ENCODE data around the gene ALDH3A2. TPM values are rescaled to one million over a fixed set of nuclear protein-coding genes. Genes with fewer than 3 reads are reported as not detected.

ALDH3A2 gene
- total RNA-seq, 3 donors from 2014 or later: 123 to 141 (median 137) TPM

- no peak for DNase-seq (ENCODE audit: low spot score in 2 of 2)
- Histone ChIP-seq H3K9me3 (no peaks in the 10 kb centered on the region), H3K27ac (no peak overlapping the region), H3K36me3 (no peaks in the 10 kb centered on the region), H3K27me3 (no peaks in the 10 kb centered on the region), H3K4me3 (no peak overlapping the region), H3K4me1 (no peaks in the 10 kb centered on the region)
- intact Hi-C loops (cut with DNase I; ENCODE audit: low total_unique reads): no loop called here
- TF ChIP-seq POLR2AphosphoS5 (IDR thresholded peaks at IDR 0.05): no peak
- no peak for TF ChIP-seq CTCF (IDR thresholded peaks at IDR 0.05)
- TF ChIP-seq POLR2A (IDR thresholded peaks at IDR 0.05): no peak
Observed at GRCh38 chr17:19717411-19717908, 68.9 kb downstream of the ALDH3A2 start.

GRCh38 chr17:19718041-19718612 lies 69.6 kb downstream of the ALDH3A2 start:
- H3K9me3 ChIP-seq: no peaks in the 10 kb centered on the region
- no peaks in the 10 kb centered on the region for H3K4me1 ChIP-seq
- DNase-seq (ENCODE audit: low spot score in 2 of 2): no peak
- no peak overlapping the region for H3K4me3 ChIP-seq
- H3K36me3 ChIP-seq: no peaks in the 10 kb centered on the region
- intact Hi-C loops (cut with DNase I; ENCODE audit: low total_unique reads): loop anchor here (1.0 kb wide), 1 partner anchor 24 kb away; no protein-coding TSS in a partner anchor
- H3K27ac ChIP-seq: no peak overlapping the region
- H3K27me3 ChIP-seq: no peaks in the 10 kb centered on the region
- TF ChIP-seq POLR2AphosphoS5 (IDR thresholded peaks at IDR 0.05) (no peak), POLR2A (IDR thresholded peaks at IDR 0.05) (no peak), CTCF (IDR thresholded peaks at IDR 0.05) (no peak)

- TF ChIP-seq CTCF (IDR thresholded peaks at IDR 0.05) (no peak), POLR2A (IDR thresholded peaks at IDR 0.05) (no peak), POLR2AphosphoS5 (IDR thresholded peaks at IDR 0.05) (no peak)
- Histone ChIP-seq H3K4me3 (no peak overlapping the region), H3K4me1 (no peaks in the 10 kb centered on the region), H3K9me3 (no peaks in the 10 kb centered on the region), H3K27ac (peak overlapping the region in 1 of 2 donors; percentile 40), H3K27me3 (no peaks in the 10 kb centered on the region), H3K36me3 (no peaks in the 10 kb centered on the region)
- intact Hi-C loops (cut with DNase I; ENCODE audit: low total_unique reads): loop anchor here (1.0 kb wide), 1 partner anchor 24 kb away; no protein-coding TSS in a partner anchor
- DNase-seq (ENCODE audit: low spot score in 2 of 2): no peak
Observed at GRCh38 chr17:19718613-19719354, 70.2 kb downstream of the ALDH3A2 start.

GRCh38 chr17:19719355-19720209 lies 71.0 kb downstream of the ALDH3A2 start:
- Histone ChIP-seq H3K4me1 (peaks cover 0 to 3% of the 10 kb centered on the region in 2 donors), H3K4me3 (no peak overlapping the region), H3K27me3 (no peaks in the 10 kb centered on the region), H3K36me3 (no peaks in the 10 kb centered on the region), H3K9me3 (no peaks in the 10 kb centered on the region), H3K27ac (peak overlapping the region in 1 of 2 donors; percentile 25)
- intact Hi-C loops (cut with DNase I; ENCODE audit: low total_unique reads): no loop called here
- peak in 1 of 2 donors; percentile 50 for DNase-seq (ENCODE audit: low spot score in 2 of 2)
- no peak for TF ChIP-seq POLR2A (IDR thresholded peaks at IDR 0.05)

- no peak overlapping the region for H3K4me3 ChIP-seq
- intact Hi-C loops (cut with DNase I; ENCODE audit: low total_unique reads): no loop called here
- H3K9me3 ChIP-seq: no peaks in the 10 kb centered on the region
- H3K27me3 ChIP-seq: no peaks in the 10 kb centered on the region
- no peak overlapping the region for H3K27ac ChIP-seq
- DNase-seq (ENCODE audit: low spot score in 2 of 2): no peak
- peaks cover 0 to 3% of the 10 kb centered on the region in 2 donors for H3K4me1 ChIP-seq
- H3K36me3 ChIP-seq: no peaks in the 10 kb centered on the region
- TF ChIP-seq POLR2AphosphoS5 (IDR thresholded peaks at IDR 0.05) (no peak), POLR2A (IDR thresholded peaks at IDR 0.05) (no peak), CTCF (IDR thresholded peaks at IDR 0.05) (no peak)
Observed at GRCh38 chr17:19720210-19720475, 71.6 kb downstream of the ALDH3A2 start.
